ENCODE data around the gene RBM12.

RBM12 gene

DNA sequence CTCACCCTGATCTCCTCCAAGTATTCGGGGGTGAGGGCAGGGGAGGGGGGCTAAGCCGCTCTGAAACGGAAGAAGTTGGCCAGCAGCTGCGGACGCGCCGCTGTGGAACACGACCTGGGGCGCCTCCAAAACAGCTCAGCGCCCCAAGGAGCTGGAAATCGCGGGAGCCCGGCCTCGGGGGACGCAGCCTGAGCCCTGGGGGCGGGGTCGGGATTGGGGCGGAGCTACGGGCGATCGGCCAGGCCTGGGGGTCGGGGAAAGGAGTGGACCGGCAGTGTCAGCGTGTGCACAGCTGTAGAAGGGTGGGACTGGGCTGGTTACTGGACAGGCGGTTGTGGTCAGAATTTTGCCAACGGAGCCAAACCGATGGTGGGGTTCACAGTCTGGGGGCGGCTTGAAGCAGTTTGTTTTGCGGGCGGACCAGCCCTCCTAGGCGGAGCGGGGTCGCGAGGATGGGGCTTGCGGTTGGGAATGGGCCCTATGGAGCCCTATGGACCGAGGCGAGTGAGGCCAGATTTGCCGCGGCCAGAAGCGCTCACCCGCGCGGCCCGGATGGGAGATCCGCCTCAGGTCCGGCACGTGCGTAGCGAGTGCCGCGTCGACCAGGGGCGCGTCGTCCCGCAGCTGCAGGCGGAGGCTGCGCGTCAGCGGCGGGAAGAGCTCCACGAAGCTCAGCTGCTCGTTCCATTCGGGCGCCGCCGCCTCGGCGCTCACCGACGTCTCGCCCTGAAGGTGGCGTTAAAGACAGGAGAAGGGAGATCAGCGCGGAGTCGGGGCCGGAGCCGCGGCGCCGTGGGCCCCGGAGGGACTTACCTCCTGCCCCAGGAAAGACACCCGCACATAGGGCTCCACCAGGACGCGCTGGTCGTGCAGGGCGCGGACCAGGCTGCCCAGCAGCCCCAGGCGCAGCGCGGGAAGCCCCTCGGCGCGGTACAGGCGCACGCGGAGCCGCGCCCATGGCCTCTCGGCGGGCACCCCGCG lies 63.4 kb downstream of the RBM12 start:
- DNase-seq: peak; percentile 80

DNA sequence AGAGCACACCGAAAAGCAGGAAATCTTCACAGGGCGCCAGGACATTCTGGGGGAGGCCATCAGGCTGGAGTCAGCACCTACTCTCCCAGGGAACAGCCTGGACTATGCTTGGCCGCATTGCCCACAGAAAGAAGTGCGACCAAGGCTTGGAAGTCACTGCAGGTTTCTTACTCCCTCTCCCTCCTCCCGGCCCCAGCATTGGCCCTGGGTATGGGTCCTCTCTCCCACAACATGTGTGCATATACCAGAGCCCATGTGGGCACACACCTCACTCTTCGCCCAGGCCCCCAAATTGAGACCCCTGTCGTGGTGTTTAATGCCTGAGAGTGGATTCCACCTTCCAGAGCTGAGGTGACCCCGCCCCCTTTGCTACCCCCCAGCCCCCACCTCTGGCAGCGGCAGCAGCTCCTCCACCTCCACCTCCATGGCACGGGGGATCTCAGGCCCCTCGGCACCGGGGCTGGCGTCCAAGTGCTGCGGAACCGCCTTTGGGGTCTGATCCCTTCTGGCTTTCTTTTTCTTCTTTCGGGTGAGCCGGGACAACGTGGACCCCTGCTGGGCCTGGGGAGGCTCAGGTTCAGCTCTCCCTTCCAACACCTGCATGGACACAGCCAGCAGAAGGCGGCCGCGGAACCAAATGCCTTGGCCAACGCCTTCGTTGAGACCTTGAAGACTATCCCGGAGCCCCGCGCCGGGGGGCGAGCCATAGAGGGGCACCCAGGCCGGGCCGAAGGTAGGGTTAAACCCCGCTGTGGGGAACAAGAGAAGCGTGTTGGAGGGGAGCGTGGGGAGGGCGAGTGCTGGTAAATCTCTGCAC lies 64.3 kb downstream of the RBM12 start:
- peak; percentile 50 for DNase-seq

DNA sequence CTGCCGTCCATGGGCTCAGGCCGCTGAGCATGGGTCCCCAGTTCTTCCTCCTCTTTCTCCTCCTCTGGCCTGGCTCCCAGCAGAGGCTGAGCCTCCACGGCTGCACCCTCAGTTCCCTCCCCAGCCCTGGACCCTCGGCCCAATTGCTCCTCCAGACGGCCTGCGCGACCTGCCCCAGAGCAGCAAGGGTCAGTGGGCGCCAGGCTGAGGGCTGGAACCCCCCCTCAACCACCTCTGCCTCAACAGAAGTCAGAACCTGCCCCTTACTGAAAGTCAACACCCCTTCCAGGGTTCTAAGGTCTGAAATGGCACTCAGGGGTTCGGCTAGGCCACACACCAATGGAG lies 65.0 kb downstream of the RBM12 start:
- no peak for DNase-seq

Measured in right kidney (tissue), 1 donor.